Measurements from ENCODE around the gene NDUFB7.

The NDUFB7 gene

DNA sequence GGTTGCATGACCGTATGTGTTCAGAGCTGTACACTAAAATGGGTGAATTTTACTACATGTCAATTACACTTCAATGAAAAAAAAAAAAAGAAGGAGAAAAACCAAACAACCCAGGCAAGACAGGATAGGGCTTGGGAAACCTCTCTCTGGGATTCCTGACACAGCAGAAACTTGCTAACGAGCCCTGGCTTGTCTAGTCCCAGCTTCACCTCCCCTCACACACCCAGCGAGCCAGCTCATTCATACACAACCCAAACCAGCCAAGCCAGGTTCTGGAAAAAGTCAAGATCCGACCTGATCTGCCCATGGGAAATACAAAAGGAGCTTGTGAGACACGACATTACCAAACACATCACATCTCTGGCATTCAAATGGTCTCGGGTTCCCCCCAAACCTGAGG is 46.1 kb downstream of the NDUFB7 start:
- TF ChIP-seq, protein P1, sequence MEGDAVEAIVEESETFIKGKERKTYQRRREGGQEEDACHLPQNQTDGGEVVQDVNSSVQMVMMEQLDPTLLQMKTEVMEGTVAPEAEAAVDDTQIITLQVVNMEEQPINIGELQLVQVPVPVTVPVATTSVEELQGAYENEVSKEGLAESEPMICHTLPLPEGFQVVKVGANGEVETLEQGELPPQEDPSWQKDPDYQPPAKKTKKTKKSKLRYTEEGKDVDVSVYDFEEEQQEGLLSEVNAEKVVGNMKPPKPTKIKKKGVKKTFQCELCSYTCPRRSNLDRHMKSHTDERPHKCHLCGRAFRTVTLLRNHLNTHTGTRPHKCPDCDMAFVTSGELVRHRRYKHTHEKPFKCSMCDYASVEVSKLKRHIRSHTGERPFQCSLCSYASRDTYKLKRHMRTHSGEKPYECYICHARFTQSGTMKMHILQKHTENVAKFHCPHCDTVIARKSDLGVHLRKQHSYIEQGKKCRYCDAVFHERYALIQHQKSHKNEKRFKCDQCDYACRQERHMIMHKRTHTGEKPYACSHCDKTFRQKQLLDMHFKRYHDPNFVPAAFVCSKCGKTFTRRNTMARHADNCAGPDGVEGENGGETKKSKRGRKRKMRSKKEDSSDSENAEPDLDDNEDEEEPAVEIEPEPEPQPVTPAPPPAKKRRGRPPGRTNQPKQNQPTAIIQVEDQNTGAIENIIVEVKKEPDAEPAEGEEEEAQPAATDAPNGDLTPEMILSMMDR (IDR thresholded peaks at IDR 0.05; ENCODE audit: control extremely low read depth, extremely low read depth, low read depth, missing control alignments): no peak
- ChIA-PET CTCF (interaction anchor here (1.2 kb wide), 1 partner anchor 45 kb away, joined by 3 read pairs; no protein-coding TSS in a partner anchor), POLR2A (interaction anchor here (0.6 kb wide), 2 partner anchors 60 to 111 kb away, joined by 3 read pairs; no protein-coding TSS in a partner anchor)
- DNase-seq (ENCODE audit: extremely low spot score): no peak

DNA sequence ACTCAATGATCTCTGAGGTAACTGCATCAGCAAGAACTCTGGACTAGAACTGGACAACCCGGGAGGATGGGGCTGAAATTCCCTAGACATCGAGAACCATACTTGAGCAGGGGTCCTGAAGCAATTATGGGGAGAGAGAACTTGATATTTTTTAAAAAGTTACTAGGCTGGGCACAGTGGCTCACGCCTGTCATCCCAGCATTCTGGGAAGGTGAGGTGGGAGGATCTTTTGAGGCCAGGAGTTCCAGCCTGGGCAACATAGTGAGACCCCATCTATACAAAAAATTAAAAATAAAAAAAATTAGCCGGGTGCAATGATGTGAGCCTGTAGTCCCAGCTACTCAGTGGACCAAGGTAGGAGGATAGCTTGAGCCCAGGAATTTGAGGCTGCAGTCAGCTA is 51.3 kb downstream of the NDUFB7 start:
- TF ChIP-seq, protein P1 (IDR thresholded peaks at IDR 0.05; ENCODE audit: control extremely low read depth, extremely low read depth, low read depth, missing control alignments): no peak
- ChIA-PET POLR2A (no interaction called here), CTCF (interaction anchor here (1.0 to 1.4 kb wide), 3 partner anchors 14 to 384 kb away, joined by 3 to 4 read pairs (median 3); partner anchors contain the start of gene ASF1B)
- DNase-seq (ENCODE audit: extremely low spot score): no peak

DNA sequence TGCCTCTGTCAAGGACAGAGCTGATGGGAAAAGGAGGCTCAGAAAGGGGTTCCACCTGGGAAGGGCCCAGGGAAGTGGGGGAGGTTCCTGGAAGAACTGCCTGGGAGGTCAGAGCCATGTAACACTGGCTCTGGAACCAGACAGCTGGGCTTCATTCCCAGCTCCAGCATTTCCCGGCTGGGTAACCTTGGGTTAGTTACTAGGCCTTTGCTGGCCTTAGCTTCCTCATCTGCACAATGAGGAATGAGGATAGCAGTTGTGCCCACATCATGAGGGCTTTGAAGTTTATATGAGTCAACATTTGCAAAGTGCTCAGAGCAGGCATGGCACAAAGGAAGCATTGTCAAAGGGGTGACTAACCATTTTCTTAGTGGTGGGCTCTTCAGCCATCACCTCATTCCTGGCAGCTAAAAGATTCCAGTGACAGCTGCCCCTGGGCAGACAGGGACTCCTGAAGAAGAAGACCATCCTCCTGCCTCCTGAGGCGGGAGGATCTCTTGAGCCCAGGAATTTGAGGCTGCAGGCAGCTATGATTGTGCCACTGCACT is 51.9 kb downstream of the NDUFB7 start:
- CTCF ChIA-PET: interaction anchor here (1.4 kb wide), 1 partner anchor 13 kb away, joined by 4 read pairs; no protein-coding TSS in a partner anchor
- POLR2A ChIA-PET: no interaction called here
- no peak for DNase-seq (ENCODE audit: extremely low spot score)
- TF ChIP-seq, protein P1 (IDR thresholded peaks at IDR 0.05; ENCODE audit: control extremely low read depth, extremely low read depth, low read depth, missing control alignments): no peak

DNA sequence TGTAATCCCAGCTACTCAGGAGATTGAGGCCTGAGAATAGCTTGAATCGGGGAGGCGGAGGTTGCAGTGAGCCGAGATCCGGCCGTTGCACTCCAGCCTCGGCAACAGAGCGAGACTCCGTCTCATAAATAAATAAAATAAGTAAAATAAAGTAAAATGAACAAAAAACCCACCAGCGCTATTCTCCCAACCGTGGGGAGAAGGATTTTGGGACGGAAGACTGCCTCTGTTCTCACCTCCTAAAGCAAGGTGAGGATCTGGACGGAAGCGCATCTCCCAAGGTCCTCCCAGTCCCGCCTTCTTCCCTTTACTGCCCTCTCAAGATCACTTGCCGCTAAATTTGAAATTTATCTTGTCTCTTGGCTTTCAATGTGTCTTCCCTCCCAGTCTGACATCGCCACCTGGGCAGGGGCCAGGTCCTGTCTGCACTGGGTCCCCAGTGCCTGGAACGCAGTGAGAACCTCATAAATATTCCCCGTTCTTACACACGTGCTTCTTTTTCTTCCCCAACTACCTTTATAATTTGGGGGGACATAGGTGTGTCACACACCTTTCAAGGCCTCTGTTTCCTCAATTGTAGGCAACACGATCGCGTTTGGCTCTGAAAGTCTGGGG is 52.5 kb downstream of the NDUFB7 start:
- ChIA-PET CTCF (interaction anchor here (1.9 kb wide), 1 partner anchor 15 kb away, joined by 7 read pairs; no protein-coding TSS in a partner anchor), POLR2A (interaction anchor here (1.6 kb wide), 1 partner anchor 9 kb away, joined by 9 read pairs; no protein-coding TSS in a partner anchor)
- TF ChIP-seq, protein P1 (IDR thresholded peaks at IDR 0.05; ENCODE audit: control extremely low read depth, extremely low read depth, low read depth, missing control alignments): no peak
- DNase-seq (ENCODE audit: extremely low spot score): no peak

DNA sequence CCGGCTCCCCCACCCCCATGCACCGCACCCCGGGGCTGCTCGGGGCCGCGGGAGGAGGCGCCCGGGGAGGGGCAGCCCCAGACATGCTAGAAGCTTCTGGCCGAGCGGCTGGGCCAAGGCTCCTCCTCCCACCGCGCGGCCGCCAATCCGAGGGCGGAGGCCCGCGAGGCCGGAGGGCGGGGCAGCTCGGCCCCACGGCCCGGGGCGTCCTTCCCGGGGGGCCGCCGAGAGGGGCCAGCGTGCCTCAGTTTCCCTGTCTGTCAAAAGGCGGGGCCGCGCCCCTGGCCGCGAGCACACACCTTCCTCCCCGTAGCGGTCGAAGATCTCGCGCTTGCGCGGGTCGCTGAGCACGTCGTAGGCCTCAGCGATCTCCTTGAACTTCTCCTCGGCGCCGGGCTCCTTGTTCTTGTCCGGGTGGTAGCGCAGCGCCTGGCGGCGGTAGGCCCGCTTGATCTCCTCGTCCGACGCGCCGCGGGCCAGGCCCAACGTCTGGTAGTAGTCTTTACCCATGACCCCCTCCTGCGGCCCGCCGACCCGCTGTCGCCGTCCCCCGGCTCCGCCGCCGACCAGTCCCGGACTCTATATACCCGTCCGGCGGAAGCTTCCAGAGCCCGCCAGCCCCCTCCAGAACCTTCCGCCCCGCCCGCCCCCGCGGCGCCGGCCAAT is 53.9 kb downstream of the NDUFB7 start, which contains the start of gene DNAJB1:
Gene DNAJB1 (minus strand): TSS at position 558 of the 666 bp plus-strand sequence. CDS start 48 bp downstream, at position 510.
- ChIA-PET CTCF (interaction anchor here (0.9 to 2.0 kb wide), 7 partner anchors 10 to 56 kb away, joined by 3 to 10 read pairs (median 6); no protein-coding TSS in a partner anchor), POLR2A (interaction anchor here (0.5 to 1.6 kb wide), 19 partner anchors 8 to 1382 kb away, joined by 3 to 9 read pairs (median 4); no protein-coding TSS in a partner anchor)
- DNase-seq (ENCODE audit: extremely low spot score): peak; percentile 93
- TF ChIP-seq, protein P1 (IDR thresholded peaks at IDR 0.05; ENCODE audit: control extremely low read depth, extremely low read depth, low read depth, missing control alignments): no peak

DNA sequence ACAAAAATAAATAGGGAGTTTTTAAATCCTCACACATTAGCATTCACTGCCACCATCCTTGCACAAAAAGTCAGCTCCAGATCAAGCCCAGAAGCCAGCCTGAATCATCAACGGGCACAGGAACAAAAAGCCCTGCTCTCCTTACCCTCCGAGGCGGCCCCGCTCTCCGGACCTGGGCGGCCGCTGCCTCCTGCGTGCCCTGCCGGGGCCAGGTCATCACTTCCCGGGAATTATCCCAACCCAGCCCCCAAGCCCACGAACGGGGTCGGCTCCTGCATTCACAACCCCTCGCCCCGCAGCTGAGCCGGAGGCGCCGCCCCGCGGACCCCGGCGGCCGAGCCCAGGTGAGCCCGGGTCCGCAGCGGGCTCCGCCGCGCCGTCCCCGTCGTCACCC is 54.4 kb downstream of the NDUFB7 start:
- TF ChIP-seq, protein P1 (IDR thresholded peaks at IDR 0.05; ENCODE audit: control extremely low read depth, extremely low read depth, low read depth, missing control alignments): no peak
- ChIA-PET CTCF (interaction anchor here (0.9 to 2.0 kb wide), 4 partner anchors 11 to 57 kb away, joined by 3 to 10 read pairs (median 7); no protein-coding TSS in a partner anchor), POLR2A (interaction anchor here (0.6 to 1.6 kb wide), 10 partner anchors 8 to 482 kb away, joined by 3 to 6 read pairs (median 4); no protein-coding TSS in a partner anchor)
- no peak for DNase-seq (ENCODE audit: extremely low spot score)

All from GM10248 (cell line).